BLaER1 (cell line): ENCODE results near the gene HCN1.
"Not testable (repeated sequence)": the region's sequence is repeated elsewhere in the genome, so short reads cannot be mapped to it uniquely, and the experiment has no call there.

Experiments used
- H3K27ac ChIP-seq: shearing (Covaris generic); formaldehyde crosslinking; 2 replicates; pipeline ENCODE4 v1.8.1; 2022
- H3K27me3 ChIP-seq: shearing (Covaris generic); formaldehyde crosslinking; 2 replicates; pipeline ENCODE4 v1.8.1; 2022
- H3K36me3 ChIP-seq: shearing (Covaris generic); formaldehyde crosslinking; 2 replicates; pipeline ENCODE4 v1.8.1; 2022
- H3K4me1 ChIP-seq: shearing (Covaris generic); formaldehyde crosslinking; 2 replicates; pipeline ENCODE4 v1.8.1; 2022
- H3K4me2 ChIP-seq: shearing (Covaris generic); formaldehyde crosslinking; 2 replicates; pipeline ENCODE4 v1.8.1; 2022
- H3K4me3 ChIP-seq: shearing (Covaris generic); formaldehyde crosslinking; 2 replicates; pipeline ENCODE4 v1.8.1; 2022
- H3K9ac ChIP-seq: shearing (Covaris generic); formaldehyde crosslinking; 2 replicates; pipeline ENCODE4 v1.8.1; 2022
- H3K9me3 ChIP-seq: shearing (Covaris generic); formaldehyde crosslinking; 2 replicates; pipeline ENCODE4 v1.8.1; 2022
- H4K20me1 ChIP-seq: shearing (Covaris generic); formaldehyde crosslinking; 2 replicates; pipeline ENCODE4 v1.8.1; 2022
- Cebpa-rat ChIP-seq: shearing (Covaris generic); IDR thresholded peaks from 2 replicates; pipeline ENCODE4 v1.8.1; 2022

HCN1 gene

GRCh38 chr5:45334939-45335338 is 361.2 kb downstream of the HCN1 start:
- H4K20me1 ChIP-seq, result no peaks in the 10 kb centered on the region
- no peak overlapping the region for H3K9ac ChIP-seq

GRCh38 chr5:45312627-45313026 is 383.6 kb downstream of the HCN1 start:
- not testable (repeated sequence) for H3K27me3 ChIP-seq, H3K9me3 ChIP-seq, H3K27ac ChIP-seq, H3K9ac ChIP-seq, H3K4me1 ChIP-seq, H3K36me3 ChIP-seq, H4K20me1 ChIP-seq, H3K4me2 ChIP-seq, H3K4me3 ChIP-seq

More at GRCh38 chr5:45334939-45335338, 361.2 kb downstream of the HCN1 start:
- Histone ChIP-seq H3K27ac (no peak overlapping the region), H3K4me1 (peaks cover 4% of the 10 kb centered on the region; the same call in 1 of the 2 replicates), H3K4me3 (no peak overlapping the region), H3K9me3 (no peaks in the 10 kb centered on the region), H3K27me3 (no peaks in the 10 kb centered on the region), H3K4me2 (peak overlapping the region; percentile 11), H3K36me3 (no peaks in the 10 kb centered on the region)
- TF ChIP-seq Cebpa-rat, result no peak

DNA sequence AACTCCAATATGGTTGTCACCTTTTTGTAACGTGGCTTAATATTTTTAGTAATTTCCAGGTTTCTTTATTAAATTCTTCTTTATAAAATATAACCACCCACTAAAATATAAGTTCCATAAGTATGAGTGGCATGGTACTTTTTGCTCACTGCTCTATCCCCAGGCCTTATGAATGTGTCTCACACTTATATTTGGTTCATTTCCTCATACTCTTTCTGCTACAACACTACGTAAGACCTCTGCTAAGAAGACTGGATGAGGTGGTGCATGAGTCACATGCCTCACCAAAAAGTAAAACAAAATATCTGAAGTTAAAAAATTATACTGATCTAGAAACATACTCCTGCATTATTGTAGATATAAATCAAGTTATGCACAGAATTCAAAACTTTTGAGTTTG is 400.9 kb downstream of the HCN1 start:
- H3K4me3 ChIP-seq, result no peak overlapping the region
- H3K4me2 ChIP-seq, result no peak overlapping the region
- peaks cover 8% of the 10 kb centered on the region for H3K9me3 ChIP-seq
- no peaks in the 10 kb centered on the region for H3K27me3 ChIP-seq
- no peak for TF ChIP-seq Cebpa-rat
- no peaks in the 10 kb centered on the region for H3K36me3 ChIP-seq
- H3K4me1 ChIP-seq, result no peaks in the 10 kb centered on the region
- H4K20me1 ChIP-seq, result no peaks in the 10 kb centered on the region
- H3K9ac ChIP-seq, result no peak overlapping the region
- H3K27ac ChIP-seq, result no peak overlapping the region

- Histone ChIP-seq H4K20me1 (no peaks in the 10 kb centered on the region), H3K9me3 (0 out of 2 replicates have a peak, but pooled peaks cover 7% of the 10 kb centered on the region), H3K4me1 (no peaks in the 10 kb centered on the region), H3K4me2 (no peak overlapping the region), H3K4me3 (no peak overlapping the region), H3K36me3 (no peaks in the 10 kb centered on the region), H3K9ac (no peak overlapping the region), H3K27ac (no peak overlapping the region), H3K27me3 (no peaks in the 10 kb centered on the region)
- no peak for TF ChIP-seq Cebpa-rat
These were observed 407.4 kb downstream of the HCN1 start for GRCh38 chr5:45288746-45289145.

DNA sequence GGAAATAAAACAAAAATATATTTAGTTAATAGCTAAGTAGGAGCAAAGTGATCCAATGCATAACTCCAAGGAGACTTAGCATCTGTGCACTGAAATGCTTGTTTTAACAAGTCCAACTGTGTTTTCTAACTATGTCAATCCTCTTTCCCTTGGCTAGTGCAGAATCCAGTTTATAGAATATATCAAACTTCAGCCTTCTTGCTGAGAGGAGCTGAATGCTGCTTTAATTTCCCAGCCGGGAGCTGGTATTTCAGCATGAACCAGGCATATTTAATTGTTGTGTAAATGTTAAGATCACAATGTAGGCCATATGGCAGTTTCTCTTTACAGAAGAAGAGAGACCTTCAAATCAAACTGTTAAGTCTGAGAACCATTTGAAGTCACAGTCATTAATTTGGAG is 411.7 kb downstream of the HCN1 start:
- no peak overlapping the region for H3K4me2 ChIP-seq
- no peak for TF ChIP-seq Cebpa-rat

GRCh38 chr5:45281081-45281480 is 415.1 kb downstream of the HCN1 start:
- no peak overlapping the region for H3K4me3 ChIP-seq

More for the DNA sequence above, 411.7 kb downstream of the HCN1 start:
- H3K27me3 ChIP-seq, result no peaks in the 10 kb centered on the region
- no peak overlapping the region for H3K27ac ChIP-seq
- H3K4me1 ChIP-seq, result no peaks in the 10 kb centered on the region
- no peaks in the 10 kb centered on the region for H3K36me3 ChIP-seq
- no peaks in the 10 kb centered on the region for H4K20me1 ChIP-seq
- H3K4me3 ChIP-seq, result no peak overlapping the region
- no peaks in the 10 kb centered on the region for H3K9me3 ChIP-seq
- no peak overlapping the region for H3K9ac ChIP-seq

GRCh38 chr5:45279109-45279508 is 417.1 kb downstream of the HCN1 start:
- H4K20me1 ChIP-seq, result no peaks in the 10 kb centered on the region
- H3K27ac ChIP-seq, result no peak overlapping the region
- H3K9me3 ChIP-seq, result no peaks in the 10 kb centered on the region
- no peak for TF ChIP-seq Cebpa-rat
- no peaks in the 10 kb centered on the region for H3K4me1 ChIP-seq
- no peaks in the 10 kb centered on the region for H3K36me3 ChIP-seq
- H3K27me3 ChIP-seq, result no peaks in the 10 kb centered on the region
- H3K4me2 ChIP-seq, result no peak overlapping the region
- H3K4me3 ChIP-seq, result no peak overlapping the region
- no peak overlapping the region for H3K9ac ChIP-seq

More at GRCh38 chr5:45281081-45281480, 415.1 kb downstream of the HCN1 start:
- TF ChIP-seq Cebpa-rat, result no peak
- H3K4me2 ChIP-seq, result no peak overlapping the region
- no peak overlapping the region for H3K9ac ChIP-seq
- no peaks in the 10 kb centered on the region for H3K27me3 ChIP-seq
- H3K9me3 ChIP-seq, result no peaks in the 10 kb centered on the region
- no peaks in the 10 kb centered on the region for H3K36me3 ChIP-seq
- H3K27ac ChIP-seq, result no peak overlapping the region
- no peaks in the 10 kb centered on the region for H4K20me1 ChIP-seq
- H3K4me1 ChIP-seq, result no peaks in the 10 kb centered on the region

- Histone ChIP-seq H3K27me3 (no peaks in the 10 kb centered on the region), H3K9me3 (no peaks in the 10 kb centered on the region), H3K9ac (no peak overlapping the region), H4K20me1 (no peaks in the 10 kb centered on the region), H3K4me2 (no peak overlapping the region), H3K4me3 (no peak overlapping the region), H3K36me3 (no peaks in the 10 kb centered on the region), H3K4me1 (no peaks in the 10 kb centered on the region), H3K27ac (no peak overlapping the region)
- TF ChIP-seq Cebpa-rat, result no peak
These were observed 418.3 kb downstream of the HCN1 start for GRCh38 chr5:45277860-45278259.

DNA sequence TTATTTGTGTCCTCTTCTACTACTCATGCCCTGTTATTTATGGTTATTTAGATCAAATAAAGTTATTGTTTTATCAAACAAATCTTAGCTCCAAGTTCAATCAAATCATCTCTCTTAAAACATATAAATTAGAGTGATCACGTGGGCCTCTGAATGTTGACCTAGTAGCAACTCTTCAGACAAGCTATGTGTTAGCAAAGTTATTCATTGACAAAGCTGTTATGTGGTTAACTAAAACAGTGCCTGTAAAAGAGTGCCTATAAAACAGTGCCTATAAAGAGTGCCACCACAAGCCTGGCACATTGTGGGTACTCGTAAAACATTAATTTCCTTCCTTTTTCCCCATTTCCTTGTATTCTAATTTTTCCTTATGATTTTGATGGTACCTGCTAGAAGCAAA is 421.9 kb downstream of the HCN1 start:
- no peak overlapping the region for H3K4me3 ChIP-seq
- no peak overlapping the region for H3K9ac ChIP-seq
- H3K27me3 ChIP-seq, result no peaks in the 10 kb centered on the region
- TF ChIP-seq Cebpa-rat, result no peak
- no peaks in the 10 kb centered on the region for H3K36me3 ChIP-seq
- no peaks in the 10 kb centered on the region for H3K9me3 ChIP-seq
- no peak overlapping the region for H3K27ac ChIP-seq
- H4K20me1 ChIP-seq, result no peaks in the 10 kb centered on the region
- no peaks in the 10 kb centered on the region for H3K4me1 ChIP-seq
- H3K4me2 ChIP-seq, result no peak overlapping the region

DNA sequence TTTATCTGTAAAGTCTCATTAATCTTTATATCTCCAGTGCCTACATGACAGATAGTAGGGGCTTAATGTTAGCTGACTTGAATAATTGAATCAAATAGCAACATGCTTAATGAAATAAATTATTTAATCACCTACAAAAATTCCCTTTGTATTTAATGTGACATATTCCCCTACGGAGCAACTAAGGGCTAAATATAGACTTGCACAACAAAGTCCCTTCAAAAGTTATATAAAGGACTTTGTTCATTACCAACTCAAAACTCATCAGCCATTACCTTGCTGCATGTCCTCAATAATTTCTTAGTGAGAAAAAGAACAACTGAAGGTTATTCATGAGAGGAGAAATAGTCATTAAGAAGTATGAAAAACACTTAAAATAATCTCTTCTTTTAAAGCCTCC is 424.6 kb downstream of the HCN1 start:
- no peaks in the 10 kb centered on the region for H3K36me3 ChIP-seq
- no peaks in the 10 kb centered on the region for H4K20me1 ChIP-seq
- H3K9ac ChIP-seq, result no peak overlapping the region
- no peaks in the 10 kb centered on the region for H3K4me1 ChIP-seq
- no peaks in the 10 kb centered on the region for H3K9me3 ChIP-seq
- no peak overlapping the region for H3K27ac ChIP-seq
- no peak overlapping the region for H3K4me3 ChIP-seq
- no peaks in the 10 kb centered on the region for H3K27me3 ChIP-seq
- H3K4me2 ChIP-seq, result no peak overlapping the region
- no peak for TF ChIP-seq Cebpa-rat

DNA sequence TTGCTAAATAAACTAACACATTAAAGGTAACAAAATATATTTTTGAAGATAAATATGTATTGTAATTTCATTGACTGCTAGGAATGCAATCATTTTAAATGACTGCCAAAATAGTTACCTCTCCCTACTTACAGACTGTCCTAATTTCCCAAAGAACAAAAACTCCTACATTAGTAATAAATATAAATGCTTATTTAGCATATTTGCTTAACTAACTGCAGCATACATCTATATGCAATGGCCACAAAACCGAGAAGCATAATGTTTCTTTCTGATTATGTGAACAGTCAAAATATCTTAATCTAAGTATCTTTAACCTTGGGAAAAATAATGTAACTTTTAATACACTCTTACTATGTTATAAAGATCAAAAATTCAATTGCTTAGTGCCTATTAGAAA is 431.7 kb downstream of the HCN1 start:
- Histone ChIP-seq H3K4me2 (no peak overlapping the region), H4K20me1 (no peaks in the 10 kb centered on the region), H3K9ac (no peak overlapping the region), H3K27me3 (no peaks in the 10 kb centered on the region), H3K4me1 (no peaks in the 10 kb centered on the region), H3K4me3 (no peak overlapping the region), H3K9me3 (no peaks in the 10 kb centered on the region), H3K27ac (no peak overlapping the region), H3K36me3 (no peaks in the 10 kb centered on the region)
- TF ChIP-seq Cebpa-rat, result no peak
